Measurements from ENCODE around the gene ITGA2B.
A peak's percentile ranks its signal among the peaks of the same experiment; 100 is the strongest.
"Not testable (repeated sequence)": the region's sequence is repeated elsewhere in the genome, so short reads cannot be mapped to it uniquely, and the experiment has no call there.

The ITGA2B gene

GRCh38 chr17:44390250-44390870 lies 911 bp upstream of the ITGA2B start:
- DNase-seq (ENCODE audit: low read depth, low spot score), result no peak

DNA sequence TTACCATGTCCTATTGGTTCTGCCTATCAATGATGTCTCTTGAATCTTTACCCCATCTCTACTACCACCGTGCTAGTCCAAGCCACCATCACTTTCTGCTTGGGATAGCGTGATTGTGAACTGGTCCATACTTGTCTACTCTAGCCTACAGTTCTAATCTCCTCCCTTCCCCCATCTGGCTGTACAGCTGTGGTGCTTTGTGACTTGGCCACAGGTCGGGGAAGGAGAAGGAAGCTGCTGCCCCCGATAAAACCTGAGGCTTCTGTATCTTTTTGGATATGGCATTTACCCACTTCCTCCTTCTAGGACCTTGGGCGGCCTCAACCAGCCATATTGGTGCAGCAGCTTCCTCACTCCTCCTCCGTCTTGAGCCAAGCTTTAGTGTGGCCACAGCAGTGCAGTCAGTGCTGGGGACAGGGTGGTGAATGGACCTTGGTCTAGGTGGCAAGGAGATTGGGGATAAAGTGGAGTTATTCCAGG lies 314 bp upstream of the ITGA2B start:
- no peak for DNase-seq (ENCODE audit: low read depth, low spot score)

- DNase-seq (ENCODE audit: low read depth, low spot score), result no peak
Observed at GRCh38 chr17:44387804-44388203, 1.6 kb downstream of the ITGA2B start.

- no peak for DNase-seq (ENCODE audit: low read depth, low spot score)
Observed at GRCh38 chr17:44386182-44386525, 3.3 kb downstream of the ITGA2B start.

- no peak for DNase-seq (ENCODE audit: low read depth, low spot score)
Observed at GRCh38 chr17:44385287-44386181, 3.9 kb downstream of the ITGA2B start.

GRCh38 chr17:44384823-44385286 lies 4.6 kb downstream of the ITGA2B start:
- no peak for DNase-seq (ENCODE audit: low read depth, low spot score)

DNA sequence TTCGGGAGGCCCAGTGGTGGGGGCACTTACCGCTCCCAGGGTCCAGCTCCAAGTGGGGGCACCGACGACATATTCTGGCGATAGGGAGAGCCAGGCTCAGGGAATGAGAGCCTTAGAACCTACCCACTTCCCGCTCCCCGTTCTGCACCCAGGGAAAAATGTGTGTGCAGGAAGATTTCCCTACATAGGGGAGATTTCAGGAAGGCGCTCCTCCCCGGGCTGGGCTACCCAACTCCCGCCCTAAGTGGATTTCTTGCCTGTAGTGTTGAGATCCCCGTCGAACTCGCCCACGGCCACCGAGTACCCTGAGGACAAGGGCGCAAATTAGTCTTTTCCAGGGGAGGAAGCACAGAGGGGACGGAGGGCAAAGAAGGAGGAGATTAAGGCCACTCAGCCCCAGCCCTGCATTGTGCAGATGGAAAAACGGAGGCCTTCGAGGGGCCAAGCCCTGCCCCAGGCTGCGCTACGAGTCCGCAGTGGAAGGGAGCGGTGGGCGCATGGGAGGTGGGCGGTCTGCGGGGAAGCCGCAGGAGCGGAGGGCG lies 5.1 kb downstream of the ITGA2B start:
- no peak for DNase-seq (ENCODE audit: low read depth, low spot score)

GRCh38 chr17:44383861-44384260 lies 5.6 kb downstream of the ITGA2B start:
- no peak for DNase-seq (ENCODE audit: low read depth, low spot score)

DNA sequence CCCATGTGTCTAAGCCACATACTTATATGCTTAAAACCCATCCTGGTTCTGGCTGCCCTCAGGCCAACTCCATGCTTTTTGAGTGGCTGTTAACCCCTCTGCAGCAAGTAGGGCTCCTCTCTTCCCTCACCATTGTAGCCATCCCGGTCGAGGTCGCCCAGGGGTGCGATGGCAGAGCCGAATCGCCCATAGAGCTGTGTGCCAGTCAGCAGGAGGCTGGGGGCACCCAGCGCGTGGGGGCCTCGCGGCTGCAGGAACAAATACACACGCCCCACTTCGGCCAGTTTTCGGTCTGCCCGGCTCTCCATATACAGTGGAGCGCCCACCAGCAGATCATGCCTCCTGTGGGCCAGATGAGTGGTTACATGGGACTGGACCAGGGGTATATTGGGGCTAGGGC lies 6.1 kb downstream of the ITGA2B start:
- no peak for DNase-seq (ENCODE audit: low read depth, low spot score)

- DNase-seq (ENCODE audit: low read depth, low spot score), result no peak
Observed at GRCh38 chr17:44382917-44383316, 6.5 kb downstream of the ITGA2B start.

DNA sequence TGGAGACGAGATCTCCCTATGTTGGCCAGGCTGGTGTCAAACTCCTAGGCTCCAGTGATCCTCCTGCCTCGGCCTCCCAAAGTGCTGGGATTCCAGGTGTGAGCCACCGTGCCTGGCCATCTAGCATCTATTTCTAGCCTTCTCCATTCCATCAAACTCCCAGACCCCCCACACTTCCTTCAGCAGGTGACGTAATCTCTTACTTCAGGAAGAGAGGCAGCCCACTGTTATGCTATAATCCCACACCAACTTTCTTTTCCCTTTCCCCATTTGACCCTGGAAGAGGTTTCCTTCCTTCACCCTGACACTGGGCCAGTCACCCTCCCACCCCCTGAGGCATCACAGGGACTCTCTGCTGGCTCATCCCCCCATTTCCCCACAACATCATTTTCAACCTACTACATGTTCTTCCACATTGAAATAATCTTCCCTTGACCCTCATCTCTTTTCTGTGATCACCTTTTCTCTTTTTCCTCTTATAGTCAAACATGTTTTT lies 7.6 kb downstream of the ITGA2B start:
- no peak for DNase-seq (ENCODE audit: low read depth, low spot score)

DNA sequence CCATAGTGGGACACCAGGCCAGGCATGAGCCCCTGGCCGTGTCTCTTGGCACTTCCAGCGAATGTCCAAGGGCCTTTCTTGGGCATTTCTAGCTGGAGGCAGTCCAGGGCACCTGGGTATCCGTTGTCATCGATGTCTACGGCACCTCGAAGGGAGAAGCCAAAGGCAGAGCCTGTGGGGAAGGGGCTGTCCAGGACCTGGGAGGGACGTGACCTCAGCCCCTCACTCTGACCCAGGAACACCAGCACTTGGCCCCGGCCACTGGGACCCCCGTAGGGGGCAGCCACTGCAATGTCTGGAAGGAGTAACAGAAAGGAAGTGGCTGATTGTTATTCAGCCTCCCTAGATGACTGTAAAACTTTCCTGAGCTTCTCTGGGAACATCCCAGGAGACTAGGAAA lies 8.7 kb downstream of the ITGA2B start:
- DNase-seq (ENCODE audit: low read depth, low spot score), result no peak

- DNase-seq (ENCODE audit: low read depth, low spot score), result no peak
Observed at GRCh38 chr17:44379887-44380286, 9.6 kb downstream of the ITGA2B start.

DNA sequence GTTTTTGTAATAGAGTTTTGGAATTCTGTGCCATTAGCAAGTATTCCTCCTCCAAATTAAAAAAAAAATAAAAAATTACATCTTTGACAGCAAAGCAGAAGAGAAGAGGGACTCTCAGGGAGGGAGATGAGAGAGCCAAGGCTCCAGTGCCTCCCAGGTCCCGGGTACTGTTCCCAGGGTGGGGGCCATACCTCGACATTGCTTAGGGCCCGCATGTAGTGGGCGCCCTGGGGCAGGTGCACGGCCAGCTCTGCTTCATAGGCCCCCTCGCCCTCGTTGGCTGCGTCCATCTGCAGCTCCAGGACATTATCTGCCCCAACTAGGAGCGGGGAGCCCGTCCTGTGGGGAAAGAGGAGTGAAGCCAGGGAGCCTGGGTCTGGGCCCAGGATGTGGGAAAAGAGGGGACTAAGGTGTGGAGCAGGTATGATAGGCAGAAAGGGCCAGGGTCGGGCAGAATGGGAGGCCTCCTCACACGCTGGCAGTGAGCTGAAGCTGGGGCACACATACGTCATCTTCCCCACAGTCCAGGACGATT lies 11.2 kb downstream of the ITGA2B start:
- DNase-seq (ENCODE audit: low read depth, low spot score), result no peak

- no peak for DNase-seq (ENCODE audit: low read depth, low spot score)
Observed at GRCh38 chr17:44376779-44377178, 12.7 kb downstream of the ITGA2B start.

DNA sequence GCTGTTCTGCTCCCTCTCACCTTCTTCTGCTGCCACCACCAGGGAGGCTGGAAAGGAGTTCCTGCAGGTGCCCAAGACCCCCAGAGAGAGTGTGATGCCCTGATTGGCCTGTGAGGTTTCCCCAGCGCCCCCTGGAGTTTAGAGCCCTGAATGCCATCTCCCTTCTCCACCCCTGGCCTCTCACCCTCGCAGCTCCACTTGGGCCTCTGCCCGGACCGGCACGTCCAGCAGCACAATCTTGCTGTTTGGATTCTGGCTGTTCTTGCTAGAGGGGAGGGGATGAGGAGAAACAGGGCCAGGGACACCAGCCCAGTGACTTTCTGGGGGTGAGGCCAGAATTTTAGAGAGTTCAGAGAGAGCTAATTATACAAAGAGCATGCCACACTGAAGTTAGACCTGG lies 13.3 kb downstream of the ITGA2B start:
- DNase-seq (ENCODE audit: low read depth, low spot score), result no peak

GRCh38 chr17:44375196-44376017 lies 14.0 kb downstream of the ITGA2B start:
- no peak for DNase-seq (ENCODE audit: low read depth, low spot score)

DNA sequence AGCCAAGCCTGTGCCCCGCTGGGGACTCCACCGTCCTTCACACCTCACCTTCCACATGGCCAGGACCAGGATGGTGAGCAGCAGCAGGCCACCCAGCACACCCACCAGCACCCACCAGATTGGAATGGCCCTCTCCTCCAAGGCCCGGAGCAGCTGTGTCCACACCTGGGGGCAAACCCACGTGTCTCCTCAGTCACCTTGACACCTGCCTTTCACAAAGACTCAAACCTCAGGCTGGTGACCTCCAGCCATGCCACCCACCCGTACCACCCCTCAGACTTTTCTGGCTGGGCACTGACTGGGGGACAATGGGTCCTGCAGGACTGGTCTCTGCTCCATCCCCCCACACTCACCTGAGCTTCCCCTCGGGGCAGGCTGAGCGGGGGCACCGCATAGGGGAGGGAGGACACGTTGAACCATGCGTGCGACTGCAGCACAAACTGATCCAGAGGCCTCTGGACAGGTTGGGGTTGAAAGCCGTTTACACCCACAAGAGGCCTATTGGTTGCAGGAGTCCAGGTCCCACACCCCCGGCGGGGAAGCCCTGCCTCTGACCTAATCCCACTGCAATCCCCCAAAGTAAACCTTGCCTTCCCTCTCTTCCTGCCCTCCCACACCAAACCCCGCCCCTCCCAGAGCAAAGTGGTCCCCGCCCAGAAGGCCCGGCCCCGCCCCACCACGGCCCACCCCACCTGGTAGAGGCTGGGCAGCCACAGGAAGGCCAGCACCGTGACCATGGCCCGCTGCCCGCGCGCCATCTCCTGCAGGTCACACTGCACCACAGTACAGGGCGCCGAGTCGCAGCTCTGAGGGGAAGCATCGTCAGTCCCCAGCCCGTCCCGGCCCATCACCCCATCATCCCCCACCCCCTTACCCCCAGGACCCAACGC lies 14.9 kb downstream of the ITGA2B start:
- peak; percentile 74 for DNase-seq (ENCODE audit: low read depth, low spot score)

GRCh38 chr17:44372036-44372435 lies 17.4 kb downstream of the ITGA2B start:
- DNase-seq (ENCODE audit: low read depth, low spot score), result no peak

DNA sequence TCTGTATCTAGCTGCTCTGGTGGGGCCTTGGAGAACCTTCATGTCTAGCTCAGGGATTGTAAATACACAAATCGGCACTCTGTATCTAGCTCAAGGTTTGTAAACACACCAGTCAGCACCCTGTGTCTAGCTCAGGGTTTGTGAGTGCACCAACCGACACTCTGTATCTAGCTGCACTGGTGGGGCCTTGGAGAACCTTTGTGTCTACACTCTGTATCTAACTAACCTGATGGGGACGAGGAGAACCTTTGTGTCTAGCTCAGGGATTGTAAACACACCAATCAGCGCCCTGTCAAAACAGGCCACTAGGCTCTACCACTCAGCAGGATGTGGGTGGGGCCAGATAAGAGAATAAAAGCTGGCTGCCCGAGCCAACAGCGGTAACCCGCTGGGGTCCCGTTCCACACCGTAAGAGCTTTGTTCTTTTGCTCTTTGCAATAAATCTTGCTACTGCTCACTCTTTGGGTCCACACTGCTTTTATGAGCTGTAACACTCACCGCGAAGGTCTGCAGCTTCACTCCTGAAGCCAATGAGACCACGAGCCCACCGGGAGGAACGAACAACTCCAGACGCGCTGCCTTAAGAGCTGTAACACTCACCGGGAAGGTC lies 19.9 kb downstream of the ITGA2B start:
- DNase-seq (ENCODE audit: low read depth, low spot score), result not testable (repeated sequence)

Measured in iPS DF 19.7 (cell line).